ENCODE data around the gene NAXD.

The NAXD gene

GRCh38 chr13:110681868-110682550 lies 66.7 kb downstream of the NAXD start:
- peaks cover 21% of the 10 kb centered on the region for H3K36me3 ChIP-seq (replicated peaks)
- in situ Hi-C loops (cut with HindIII; ENCODE audit: low pct_ligation_motif_present, low sequenced_read_pairs) = no loop called here

GRCh38 chr13:110682746-110683145 lies 67.4 kb downstream of the NAXD start:
- Histone ChIP-seq H3K4me3 (ENCODE audit: low read depth, low read length) (no peak overlapping the region), H3K27me3 (replicated peaks) (no peaks in the 10 kb centered on the region), H3K36me3 (replicated peaks) (peaks cover 23% of the 10 kb centered on the region), H3K27ac (no peak overlapping the region)
- no peak for TF ChIP-seq CTCF (IDR thresholded peaks at IDR 0.05; ENCODE audit: low read depth, low read length, missing control alignments)
- DNase-seq = no peak
- in situ Hi-C loops (cut with HindIII; ENCODE audit: low pct_ligation_motif_present, low sequenced_read_pairs) = no loop called here

More at GRCh38 chr13:110681868-110682550, 66.7 kb downstream of the NAXD start:
- no peak for TF ChIP-seq CTCF (IDR thresholded peaks at IDR 0.05; ENCODE audit: low read depth, low read length, missing control alignments)
- DNase-seq = no peak
- Histone ChIP-seq H3K27ac (no peak overlapping the region), H3K27me3 (replicated peaks) (no peaks in the 10 kb centered on the region), H3K4me3 (ENCODE audit: low read depth, low read length) (no peak overlapping the region)

GRCh38 chr13:110683203-110683883 lies 68.0 kb downstream of the NAXD start:
- no peak for DNase-seq
- H3K4me3 ChIP-seq (ENCODE audit: low read depth, low read length) = no peak overlapping the region
- in situ Hi-C loops (cut with HindIII; ENCODE audit: low pct_ligation_motif_present, low sequenced_read_pairs) = no loop called here
- H3K27ac ChIP-seq = no peak overlapping the region
- H3K36me3 ChIP-seq (replicated peaks) = peaks cover 27% of the 10 kb centered on the region
- H3K27me3 ChIP-seq (replicated peaks) = no peaks in the 10 kb centered on the region
- TF ChIP-seq CTCF (IDR thresholded peaks at IDR 0.05; ENCODE audit: low read depth, low read length, missing control alignments) = peak; percentile 56

GRCh38 chr13:110683921-110684320 lies 68.6 kb downstream of the NAXD start:
- in situ Hi-C loops (cut with HindIII; ENCODE audit: low pct_ligation_motif_present, low sequenced_read_pairs) = no loop called here
- Histone ChIP-seq H3K27me3 (replicated peaks) (no peaks in the 10 kb centered on the region), H3K4me3 (ENCODE audit: low read depth, low read length) (no peak overlapping the region), H3K36me3 (replicated peaks) (peaks cover 26% of the 10 kb centered on the region), H3K27ac (no peak overlapping the region)
- no peak for TF ChIP-seq CTCF (IDR thresholded peaks at IDR 0.05; ENCODE audit: low read depth, low read length, missing control alignments)
- DNase-seq = no peak

- H3K27me3 ChIP-seq (replicated peaks) = no peaks in the 10 kb centered on the region
- in situ Hi-C loops (cut with HindIII; ENCODE audit: low pct_ligation_motif_present, low sequenced_read_pairs) = no loop called here
- H3K36me3 ChIP-seq (replicated peaks) = peaks cover 24% of the 10 kb centered on the region
- TF ChIP-seq CTCF (IDR thresholded peaks at IDR 0.05; ENCODE audit: low read depth, low read length, missing control alignments) = no peak
- no peak overlapping the region for H3K4me3 ChIP-seq (ENCODE audit: low read depth, low read length)
- no peak for DNase-seq
- no peak overlapping the region for H3K27ac ChIP-seq
Observed at GRCh38 chr13:110684388-110685056, 69.2 kb downstream of the NAXD start.
